Keratinocyte (primary cell): ENCODE measurements around the gene ADAMTSL3. TPM values are rescaled to one million over a fixed set of nuclear protein-coding genes. Genes with fewer than 3 reads are reported as not detected.
A peak's percentile ranks its signal among the peaks of the same experiment; 100 is the strongest.

Experiments
- DNase-seq: peaks from one replicate; pipeline ENCODE4 v3.0.0-alpha.2; 2011; ENCODE audit warnings: low read depth, missing footprints, low spot score
- FAIRE-seq: peaks from 2 replicates; lab custom pipeline; 2011; peaks lifted over from hg19 to GRCh38; lab: Jason Lieb, UNC
- H2AFZ ChIP-seq: 2 replicates; pipeline ENCODE4 v1.6.0; 2012; ENCODE audit warnings: low read length, control low read depth, inconsistent platforms; ENCODE audit not compliant: control insufficient read depth
- H3K27ac ChIP-seq: 2 replicates; pipeline ENCODE4 v1.5.1; 2011; ENCODE audit warnings: low read length; ENCODE audit not compliant: control insufficient read depth, insufficient read depth
- H3K27me3 ChIP-seq: 3 replicates; pipeline ENCODE4 v1.6.0; 2011; ENCODE audit warnings: low read length; ENCODE audit not compliant: control insufficient read depth, insufficient read depth; ENCODE audit errors: extremely low read depth
- H3K36me3 ChIP-seq, 2 experiments: 2 replicates in 1 of 2; 3 replicates in 1 of 2; pipeline ENCODE4 v1.5.1; 2011; ENCODE audit warnings: low read length in 2 of 2, mild to moderate bottlenecking in 1 of 2; ENCODE audit not compliant: control insufficient read depth in 2 of 2, insufficient read depth in 2 of 2; ENCODE audit errors: extremely low read depth in 1 of 2
- H3K4me1 ChIP-seq: 3 replicates; pipeline ENCODE4 v1.5.1; 2011; ENCODE audit warnings: low read length; ENCODE audit not compliant: control insufficient read depth, insufficient read depth; ENCODE audit errors: extremely low read depth
- H3K4me2 ChIP-seq: 3 replicates; pipeline ENCODE4 v1.6.0; 2011; ENCODE audit warnings: low read depth, low read length; ENCODE audit not compliant: control insufficient read depth, insufficient read depth; ENCODE audit errors: extremely low read depth
- H3K4me3 ChIP-seq, 3 experiments: fragments of 200-600 bp in 1 of 3; sonication (generic) in 1 of 3; 2 replicates in 2 of 3; 3 replicates in 1 of 3; pipeline ENCODE4 v1.5.1; 2011 to 2016; ENCODE audit warnings: low read length in 3 of 3, mild to moderate bottlenecking in 3 of 3, control low read depth in 2 of 3, inconsistent platforms in 1 of 3, low read depth in 1 of 3, mixed read lengths in 1 of 3, mixed run types in 1 of 3, moderate library complexity in 1 of 3; ENCODE audit not compliant: control insufficient read depth in 2 of 3, insufficient read depth in 2 of 3; ENCODE audit errors: extremely low read depth in 1 of 3
- H3K79me2 ChIP-seq: 2 replicates; pipeline ENCODE4 v1.6.0; 2012; ENCODE audit warnings: low read length; ENCODE audit not compliant: control insufficient read depth, insufficient read depth
- H3K9ac ChIP-seq: 3 replicates; pipeline ENCODE4 v1.6.0; 2011; ENCODE audit warnings: low read length; ENCODE audit not compliant: control insufficient read depth, insufficient read depth; ENCODE audit errors: extremely low read depth
- H3K9me1 ChIP-seq: 3 replicates; pipeline ENCODE4 v1.6.0; 2011; ENCODE audit warnings: low read length; ENCODE audit not compliant: control insufficient read depth, insufficient read depth; ENCODE audit errors: extremely low read depth
- H3K9me3 ChIP-seq: 2 replicates; pipeline ENCODE4 v1.5.1; 2012; ENCODE audit warnings: low read depth, low read length; ENCODE audit not compliant: control insufficient read depth
- H4K20me1 ChIP-seq: 3 replicates; pipeline ENCODE4 v1.6.0; 2011; ENCODE audit warnings: low read length; ENCODE audit not compliant: control insufficient read depth, insufficient read depth; ENCODE audit errors: extremely low read depth
- EZH2 ChIP-seq: IDR thresholded peaks from one replicate; pipeline ENCODE4 v1.6.1; 2012; ENCODE audit warnings: inconsistent platforms, mild to moderate bottlenecking, low read length, moderate library complexity
- dilution Hi-C: fragments of 300-500 bp; cut with MboI; formaldehyde crosslinking; loops from one replicate; pipeline ENCODE4 v1.7.0; 2020; ENCODE audit warnings: low sequenced_read_pairs; ENCODE audit not compliant: extremely low pct_ligation_motif_present
- polyA plus RNA-seq, 5 experiments: library from polyadenylated mRNA; depleted of rRNA in 3 of 5; stranded (reverse) in 3 of 5; stranded (forward) in 1 of 5; unstranded in 1 of 5; fragments of >200 nt; gene quantifications; 1 replicate in 1 of 5; 2 replicates in 3 of 5; 3 replicates in 1 of 5; pipeline versions ENCODE4 v1.2.1 to v1.2.3, GENCODE V29; 2011 to 2012; ENCODE audit warnings: missing spikeins in 2 of 5, low read depth in 1 of 5, low replicate concordance in 1 of 5
- TF ChIP-seq, protein P1 (sequence below), 3 experiments: IDR thresholded peaks in 1 of 3; conservative IDR thresholded peaks in 1 of 3; optimal IDR thresholded peaks in 1 of 3; 2 replicates in 2 of 3; 3 replicates in 1 of 3; pipeline versions ENCODE3 to v1.5.1; 2011; ENCODE audit warnings: low read length in 3 of 3, mild to moderate bottlenecking in 3 of 3, moderate library complexity in 2 of 3, control low read depth in 1 of 3, inconsistent platforms in 1 of 3; ENCODE audit not compliant: insufficient read depth in 2 of 3; ENCODE audit errors: extremely low read depth in 1 of 3

Gene ADAMTSL3
- polyA plus RNA-seq, 1 donor (not counting 4 experiments of a cell fraction or from before 2014, with no cell fraction given), result 0.01 TPM

DNA sequence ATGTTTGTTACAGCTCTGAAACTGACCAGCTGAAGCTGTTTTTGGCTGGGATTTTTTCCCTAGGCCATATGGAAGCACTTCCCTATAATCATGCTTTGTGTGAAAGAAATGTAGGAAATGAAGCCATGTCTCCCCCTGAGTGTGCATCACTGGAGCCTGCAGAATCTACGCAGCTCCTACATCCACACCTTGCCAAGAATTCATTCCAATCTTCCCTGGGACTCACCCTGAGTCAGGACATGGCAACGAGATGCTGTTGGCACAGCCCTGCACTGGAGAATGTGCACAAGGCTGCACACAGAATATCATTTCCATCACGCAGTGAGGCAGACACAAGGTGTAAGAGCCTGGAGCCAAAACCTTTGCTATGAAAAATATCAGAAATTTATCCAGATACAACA lies 189.5 kb downstream of the ADAMTSL3 start:
- no peak overlapping the region for H3K4me3 ChIP-seq
- no peak overlapping the region for H2AFZ ChIP-seq
- H3K9me1 ChIP-seq, result no peaks in the 10 kb centered on the region
- H3K9me3 ChIP-seq, result no peaks in the 10 kb centered on the region
- no peaks in the 10 kb centered on the region for H3K27me3 ChIP-seq
- no peak overlapping the region for H3K4me2 ChIP-seq
- H3K9ac ChIP-seq, result no peak overlapping the region
- dilution Hi-C loops, result no loop called here
- no peak overlapping the region for H3K27ac ChIP-seq
- H3K4me1 ChIP-seq, result peaks cover 7% of the 10 kb centered on the region
- H4K20me1 ChIP-seq, result no peaks in the 10 kb centered on the region
- no peaks in the 10 kb centered on the region for H3K79me2 ChIP-seq
- TF ChIP-seq, protein P1, sequence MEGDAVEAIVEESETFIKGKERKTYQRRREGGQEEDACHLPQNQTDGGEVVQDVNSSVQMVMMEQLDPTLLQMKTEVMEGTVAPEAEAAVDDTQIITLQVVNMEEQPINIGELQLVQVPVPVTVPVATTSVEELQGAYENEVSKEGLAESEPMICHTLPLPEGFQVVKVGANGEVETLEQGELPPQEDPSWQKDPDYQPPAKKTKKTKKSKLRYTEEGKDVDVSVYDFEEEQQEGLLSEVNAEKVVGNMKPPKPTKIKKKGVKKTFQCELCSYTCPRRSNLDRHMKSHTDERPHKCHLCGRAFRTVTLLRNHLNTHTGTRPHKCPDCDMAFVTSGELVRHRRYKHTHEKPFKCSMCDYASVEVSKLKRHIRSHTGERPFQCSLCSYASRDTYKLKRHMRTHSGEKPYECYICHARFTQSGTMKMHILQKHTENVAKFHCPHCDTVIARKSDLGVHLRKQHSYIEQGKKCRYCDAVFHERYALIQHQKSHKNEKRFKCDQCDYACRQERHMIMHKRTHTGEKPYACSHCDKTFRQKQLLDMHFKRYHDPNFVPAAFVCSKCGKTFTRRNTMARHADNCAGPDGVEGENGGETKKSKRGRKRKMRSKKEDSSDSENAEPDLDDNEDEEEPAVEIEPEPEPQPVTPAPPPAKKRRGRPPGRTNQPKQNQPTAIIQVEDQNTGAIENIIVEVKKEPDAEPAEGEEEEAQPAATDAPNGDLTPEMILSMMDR (optimal IDR thresholded peaks at IDR 0.05 in 1 of 3, IDR thresholded peaks at IDR 0.05 in 1 of 3, conservative IDR thresholded peaks at IDR 0.05 in 1 of 3; ENCODE audit: extremely low read depth in 1 of 3, insufficient read depth in 2 of 3, low read length in 3 of 3), result no peak
- TF ChIP-seq EZH2, result no peak
- H3K36me3 ChIP-seq, result no peaks in the 10 kb centered on the region
- DNase-seq (no peak), FAIRE-seq (peak; percentile 29)

DNA sequence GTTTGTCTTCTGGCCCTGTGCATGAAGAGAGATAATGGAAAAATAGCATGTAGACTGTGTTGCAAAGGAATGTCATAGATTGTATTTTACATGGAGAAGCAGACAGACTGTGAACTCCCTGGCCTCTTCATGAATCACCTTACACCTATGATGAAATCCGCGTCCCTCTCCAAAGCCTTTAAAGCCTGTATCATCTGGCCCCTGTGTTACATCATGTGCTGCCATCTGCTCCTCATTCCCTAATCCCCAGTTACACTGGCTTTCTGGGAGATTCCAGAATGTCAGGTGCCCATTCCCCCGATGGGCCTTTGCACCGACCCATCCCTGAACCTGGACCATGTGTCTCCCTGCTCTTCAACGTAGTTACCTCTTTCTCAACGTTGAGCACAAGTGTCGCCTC lies 190.8 kb downstream of the ADAMTSL3 start:
- H4K20me1 ChIP-seq, result no peaks in the 10 kb centered on the region
- peaks cover 14% of the 10 kb centered on the region for H3K4me1 ChIP-seq
- TF ChIP-seq, protein P1 (optimal IDR thresholded peaks at IDR 0.05 in 1 of 3, IDR thresholded peaks at IDR 0.05 in 1 of 3, conservative IDR thresholded peaks at IDR 0.05 in 1 of 3; ENCODE audit: extremely low read depth in 1 of 3, insufficient read depth in 2 of 3, low read length in 3 of 3), result no peak
- TF ChIP-seq EZH2, result no peak
- no peak overlapping the region for H3K27ac ChIP-seq
- no peaks in the 10 kb centered on the region for H3K27me3 ChIP-seq
- no peaks in the 10 kb centered on the region for H3K9me3 ChIP-seq
- DNase-seq, result no peak
- dilution Hi-C loops, result no loop called here
- no peak overlapping the region for H2AFZ ChIP-seq
- H3K36me3 ChIP-seq, result no peaks in the 10 kb centered on the region
- H3K4me3 ChIP-seq, result no peak overlapping the region
- H3K9me1 ChIP-seq, result no peaks in the 10 kb centered on the region
- no peak overlapping the region for H3K4me2 ChIP-seq
- no peak overlapping the region for H3K9ac ChIP-seq
- FAIRE-seq, result no peak
- no peaks in the 10 kb centered on the region for H3K79me2 ChIP-seq
